GM06990 (cell line): Measurements from ENCODE around the gene DCDC2.
"Not testable (repeated sequence)": the region's sequence is repeated elsewhere in the genome, so short reads cannot be mapped to it uniquely, and the experiment has no call there.

Source experiments
- DNase-seq: peaks from one replicate; pipeline ENCODE4 v3.0.0-alpha.2; 2011; ENCODE audit not compliant: insufficient read length; ENCODE audit errors: extremely low read depth
- H3K27me3 ChIP-seq: replicated peaks from 2 replicates; pipeline ENCODE4 v1.6.0; 2011; ENCODE audit warnings: low read length; ENCODE audit not compliant: control insufficient read depth, insufficient read depth
- H3K36me3 ChIP-seq: 2 replicates; pipeline ENCODE4 v1.5.1; 2011; ENCODE audit warnings: low read length; ENCODE audit not compliant: control insufficient read depth, insufficient read depth
- H3K4me3 ChIP-seq: replicated peaks from 2 replicates; pipeline ENCODE4 v1.5.1; 2011; ENCODE audit warnings: low read depth, mild to moderate bottlenecking, control low read depth, low read length
- TF ChIP-seq, protein P1 (sequence below): IDR thresholded peaks from 2 replicates; pipeline ENCODE4 v1.5.1; 2011; ENCODE audit warnings: low read length, control low read depth, mild to moderate bottlenecking, inconsistent platforms; ENCODE audit not compliant: insufficient read depth, poor library complexity, severe bottlenecking

The DCDC2 gene

DNA sequence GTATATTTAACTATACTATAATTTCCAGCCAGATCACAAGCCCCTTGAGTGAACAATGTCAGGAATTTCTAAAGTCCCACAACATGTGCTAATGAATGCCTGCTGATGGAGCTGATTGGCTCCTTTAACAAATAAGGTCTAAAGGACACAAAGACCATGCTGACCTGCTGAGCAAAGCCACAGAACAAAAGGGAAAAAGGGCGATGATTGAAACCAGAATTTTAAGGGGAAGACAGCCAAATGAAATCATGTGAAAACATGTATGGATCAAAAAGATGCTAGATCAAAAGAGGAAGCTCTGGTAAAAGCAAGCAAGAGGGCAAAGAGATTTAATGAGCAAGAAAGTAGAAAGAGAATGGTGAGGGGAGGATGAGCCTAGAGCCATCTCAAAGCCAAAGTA lies 105.6 kb downstream of the DCDC2 start:
- H3K4me3 ChIP-seq = no peak overlapping the region
- no peak for DNase-seq
- H3K36me3 ChIP-seq = no peaks in the 10 kb centered on the region
- TF ChIP-seq, protein P1, sequence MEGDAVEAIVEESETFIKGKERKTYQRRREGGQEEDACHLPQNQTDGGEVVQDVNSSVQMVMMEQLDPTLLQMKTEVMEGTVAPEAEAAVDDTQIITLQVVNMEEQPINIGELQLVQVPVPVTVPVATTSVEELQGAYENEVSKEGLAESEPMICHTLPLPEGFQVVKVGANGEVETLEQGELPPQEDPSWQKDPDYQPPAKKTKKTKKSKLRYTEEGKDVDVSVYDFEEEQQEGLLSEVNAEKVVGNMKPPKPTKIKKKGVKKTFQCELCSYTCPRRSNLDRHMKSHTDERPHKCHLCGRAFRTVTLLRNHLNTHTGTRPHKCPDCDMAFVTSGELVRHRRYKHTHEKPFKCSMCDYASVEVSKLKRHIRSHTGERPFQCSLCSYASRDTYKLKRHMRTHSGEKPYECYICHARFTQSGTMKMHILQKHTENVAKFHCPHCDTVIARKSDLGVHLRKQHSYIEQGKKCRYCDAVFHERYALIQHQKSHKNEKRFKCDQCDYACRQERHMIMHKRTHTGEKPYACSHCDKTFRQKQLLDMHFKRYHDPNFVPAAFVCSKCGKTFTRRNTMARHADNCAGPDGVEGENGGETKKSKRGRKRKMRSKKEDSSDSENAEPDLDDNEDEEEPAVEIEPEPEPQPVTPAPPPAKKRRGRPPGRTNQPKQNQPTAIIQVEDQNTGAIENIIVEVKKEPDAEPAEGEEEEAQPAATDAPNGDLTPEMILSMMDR = no peak
- no peaks in the 10 kb centered on the region for H3K27me3 ChIP-seq

DNA sequence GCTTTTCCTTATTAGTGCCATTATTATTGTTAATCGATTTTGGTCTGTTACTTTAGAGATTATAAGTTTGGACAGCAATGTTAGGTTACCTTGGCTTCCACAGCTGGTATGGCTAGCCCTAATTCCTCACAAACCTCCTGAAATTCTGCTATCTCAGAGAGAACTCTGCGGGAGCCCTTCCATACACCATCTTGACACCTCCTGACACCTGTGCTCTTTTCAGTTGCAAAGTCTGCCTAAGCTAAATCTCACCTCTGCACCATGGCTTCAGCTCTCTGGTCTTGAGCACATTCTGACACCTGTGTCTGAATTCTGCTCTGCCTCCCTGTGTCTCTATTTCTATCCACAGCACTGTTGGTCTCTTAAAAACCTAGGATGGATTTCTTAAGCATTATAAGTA lies 106.5 kb downstream of the DCDC2 start:
- Histone ChIP-seq H3K27me3 (no peaks in the 10 kb centered on the region), H3K4me3 (no peak overlapping the region)
- TF ChIP-seq, protein P1 = no peak

DNA sequence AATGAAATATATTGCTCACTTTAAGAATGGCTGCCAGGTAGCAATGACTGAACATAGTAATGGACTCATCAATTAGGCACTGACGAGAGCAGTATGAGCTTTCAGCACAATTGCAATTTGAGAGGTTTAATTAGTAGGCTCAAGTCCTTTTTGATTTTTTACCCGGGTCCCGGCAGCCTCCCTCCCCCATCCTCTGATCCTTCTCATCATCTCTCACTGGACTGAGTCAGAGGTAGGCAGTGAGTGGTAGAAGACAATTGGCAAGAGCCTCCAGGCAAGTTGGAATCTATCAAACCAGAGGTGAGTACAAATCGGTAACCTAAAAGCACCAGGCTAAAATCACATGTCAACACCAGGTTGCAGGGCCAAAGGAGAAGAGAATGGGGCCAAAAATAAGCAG lies 107.9 kb downstream of the DCDC2 start:
- TF ChIP-seq, protein P1 = no peak
- DNase-seq = no peak

More for the DNA sequence above, 106.5 kb downstream of the DCDC2 start:
- no peak for DNase-seq
- H3K36me3 ChIP-seq = no peaks in the 10 kb centered on the region

DNA sequence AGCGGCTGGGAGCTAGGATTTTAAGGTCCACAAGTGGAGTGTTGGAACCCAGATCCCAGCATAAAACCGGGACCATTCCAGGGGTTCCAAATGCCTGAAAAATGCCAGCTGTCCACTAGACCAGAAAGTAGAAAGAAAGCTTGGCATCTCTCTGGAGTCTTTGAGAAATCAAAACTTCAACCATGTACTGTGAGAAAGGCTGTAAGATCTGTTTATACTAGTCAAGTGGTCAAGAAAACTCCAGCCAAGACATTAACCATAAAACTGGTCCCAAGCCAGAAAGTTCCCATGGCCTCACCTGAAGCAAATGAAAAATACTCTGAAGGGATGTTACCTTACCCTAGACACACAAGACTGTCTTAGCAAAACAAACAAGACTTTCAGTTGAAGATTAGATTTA lies 112.6 kb downstream of the DCDC2 start:
- no peaks in the 10 kb centered on the region for H3K36me3 ChIP-seq
- no peak for DNase-seq

More for the DNA sequence above, 107.9 kb downstream of the DCDC2 start:
- Histone ChIP-seq H3K27me3 (no peaks in the 10 kb centered on the region), H3K4me3 (no peak overlapping the region), H3K36me3 (no peaks in the 10 kb centered on the region)

DNA sequence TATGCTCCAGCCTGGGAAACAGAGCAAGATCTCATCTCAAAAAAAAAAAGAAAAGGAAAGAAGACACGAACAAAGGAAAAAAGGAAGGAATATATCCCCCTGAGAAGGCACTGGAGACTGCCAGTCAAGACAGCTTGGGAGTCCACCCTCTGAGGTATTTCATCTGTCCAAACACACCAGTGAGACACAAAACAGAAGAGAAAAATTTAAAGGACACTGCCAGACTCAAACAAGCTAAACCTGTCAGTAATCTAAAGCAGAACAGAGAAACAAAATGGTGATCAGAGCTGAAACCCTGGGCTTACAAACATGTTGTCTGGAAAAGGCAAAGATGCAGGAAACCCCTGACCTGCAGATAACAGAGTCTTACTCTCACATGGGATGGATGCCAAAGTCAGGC lies 114.9 kb downstream of the DCDC2 start:
- Histone ChIP-seq H3K27me3 (no peaks in the 10 kb centered on the region), H3K36me3 (no peaks in the 10 kb centered on the region), H3K4me3 (no peak overlapping the region)
- TF ChIP-seq, protein P1 = no peak
- DNase-seq = no peak

More for the DNA sequence above, 112.6 kb downstream of the DCDC2 start:
- H3K4me3 ChIP-seq = no peak overlapping the region
- TF ChIP-seq, protein P1 = no peak
- H3K27me3 ChIP-seq = no peaks in the 10 kb centered on the region

DNA sequence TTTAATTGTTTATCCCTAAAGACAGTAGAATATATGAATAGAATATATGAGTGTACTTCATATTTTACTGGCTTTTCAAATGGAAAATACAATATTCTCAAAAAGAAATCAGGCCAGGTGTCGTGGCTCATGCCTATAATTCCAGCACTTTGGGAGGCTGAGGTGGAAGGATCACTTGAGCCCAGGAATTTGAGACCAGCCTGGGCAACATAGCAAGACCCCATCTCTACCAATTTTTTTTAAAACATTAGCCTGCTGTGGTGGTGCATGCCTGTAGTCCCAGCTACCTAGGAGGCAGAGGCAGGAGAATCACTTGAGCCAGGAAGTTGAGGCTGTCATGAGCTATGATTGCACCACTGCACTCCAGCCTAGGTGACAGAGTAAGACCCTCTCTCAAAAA lies 116.1 kb downstream of the DCDC2 start:
- H3K36me3 ChIP-seq, H3K27me3 ChIP-seq, DNase-seq, H3K4me3 ChIP-seq: not testable (repeated sequence)
